Panc1 (cell line): ENCODE data around the gene FAR2. TPM values are rescaled to one million over a fixed set of nuclear protein-coding genes. Genes with fewer than 3 reads are reported as not detected.

Experiments used
- ATAC-seq: fragments of 200-7000 bp; cut with Tn5 transposase; 2 replicates; pipeline ENCODE4 v1.9.1; 2020; ENCODE audit warnings: mild to moderate bottlenecking, moderate library complexity
- BruUV-seq: library from RNA; stranded (reverse); fragments of 400-500 nt; replicated peaks from 2 replicates; lab custom pipeline; 2021; lab: Mats Ljungman, UMichigan
- CTCF ChIA-PET: fragments of 300-600 bp; sonication (Branson Sonifier 250); formaldehyde crosslinking; loops from one replicate; lab custom pipeline; 2022; ENCODE audit warnings: antibody characterized with exemption; lab: Charles Lee
- POLR2A ChIA-PET: fragments of 300-600 bp; sonication (Branson Sonifier 250); formaldehyde crosslinking; loops from one replicate; lab custom pipeline; 2022; ENCODE audit warnings: antibody characterized with exemption; lab: Charles Lee
- DNase-seq: peaks from one replicate; pipeline ENCODE4 v3.0.0-alpha.2; 2010; ENCODE audit warnings: low read depth, low spot score
- H3K27ac ChIP-seq: 2 replicates; pipeline ENCODE4 v1.5.1; 2011; ENCODE audit warnings: mild to moderate bottlenecking, low read length, inconsistent platforms
- H3K27me3 ChIP-seq: fragments of 200-500 bp; sonication (Bioruptor generic); 2 replicates; pipeline ENCODE4 v1.6.0; 2014; ENCODE audit warnings: low read length, inconsistent platforms; ENCODE audit not compliant: control insufficient read depth, insufficient read depth
- H3K36me3 ChIP-seq: fragments of 200-500 bp; sonication (Bioruptor generic); 2 replicates; pipeline ENCODE4 v1.5.1; 2014; ENCODE audit warnings: inconsistent platforms, mild to moderate bottlenecking, low read length, moderate library complexity; ENCODE audit not compliant: control insufficient read depth, insufficient read depth
- H3K4me1 ChIP-seq: 2 replicates; pipeline ENCODE4 v1.5.1; 2011; ENCODE audit warnings: inconsistent platforms, mild to moderate bottlenecking, low read length, moderate library complexity; ENCODE audit not compliant: control insufficient read depth, insufficient read depth
- H3K4me3 ChIP-seq, 2 experiments: 2 replicates each; pipeline ENCODE4 v1.5.1; 2011 to 2012; ENCODE audit warnings: low read depth in 2 of 2, low read length in 2 of 2, mild to moderate bottlenecking in 2 of 2, inconsistent platforms in 1 of 2, moderate library complexity in 1 of 2
- H3K9me3 ChIP-seq: fragments of 200-500 bp; sonication (Bioruptor generic); 2 replicates; pipeline ENCODE4 v1.5.1; 2014; ENCODE audit warnings: low read depth, mild to moderate bottlenecking, inconsistent platforms, low read length, moderate library complexity; ENCODE audit not compliant: control insufficient read depth, insufficient read depth
- CTCF ChIP-seq: fragments of 450-650 bp; IDR thresholded peaks from 2 replicates; pipeline ENCODE4 v1.5.1; 2017; ENCODE audit warnings: mild to moderate bottlenecking
- POLR2AphosphoS5 ChIP-seq: IDR thresholded peaks from 2 replicates; pipeline ENCODE4 v1.6.1; 2012; ENCODE audit warnings: mild to moderate bottlenecking, low read depth, low read length, moderate library complexity
- SIN3A ChIP-seq: IDR thresholded peaks from 2 replicates; pipeline ENCODE4 v1.6.1; 2012; ENCODE audit warnings: low read depth, mild to moderate bottlenecking, low read length, moderate library complexity, borderline replicate concordance; ENCODE audit not compliant: insufficient read depth
- TCF7L2 ChIP-seq: IDR thresholded peaks from 2 replicates; pipeline ENCODE4 v1.6.1; 2011; ENCODE audit warnings: mild to moderate bottlenecking, low read depth, low read length, inconsistent platforms
- in situ Hi-C: cut with HindIII; loops from 2 replicates; pipeline ENCODE4 v1.10.0; 2016; ENCODE audit warnings: low sequenced_read_pairs, low pct_unique_long_range_greater_than_20kb
- intact Hi-C: fragments of 100-400 bp; cut with micrococcal nuclease; formaldehyde crosslinking; loops from one replicate; pipeline ENCODE4 v1.10.0; 2022; ENCODE audit not compliant: unreplicated experiment
- total RNA-seq: library from RNA; stranded (reverse); gene quantifications from one replicate; pipeline ENCODE4 v1.2.1, GENCODE V29; 2021; ENCODE audit not compliant: unreplicated experiment
- TF ChIP-seq, protein P1 (sequence below), 2 experiments: IDR thresholded peaks; 2 replicates each; pipeline ENCODE4 v1.6.1; 2011 to 2012; ENCODE audit warnings: low read depth in 2 of 2, control low read depth in 1 of 2, low read length in 1 of 2, mild to moderate bottlenecking in 1 of 2, moderate library complexity in 1 of 2; ENCODE audit not compliant: insufficient read depth in 1 of 2

The FAR2 gene
- total RNA-seq, 1 experiment from 2014 or later = 6.2 TPM

GRCh38 chr12:29277231-29277630 is 128.2 kb downstream of the FAR2 start:
- ATAC-seq (no peak), DNase-seq (no peak)
- no peak overlapping the region for H3K27ac ChIP-seq
- no peaks in the 10 kb centered on the region for H3K27me3 ChIP-seq
- in situ Hi-C loops (no loop called here), intact Hi-C loops (no loop called here)
- POLR2A ChIA-PET = interaction anchor here (0.7 kb wide), 1 partner anchor 54 kb away, joined by 5 read pairs; no protein-coding TSS in a partner anchor
- no peaks in the 10 kb centered on the region for H3K4me1 ChIP-seq
- H3K36me3 ChIP-seq = no peaks in the 10 kb centered on the region
- no peak for TF ChIP-seq CTCF
- no peak for TF ChIP-seq POLR2AphosphoS5
- TF ChIP-seq TCF7L2 = no peak
- TF ChIP-seq SIN3A = no peak
- TF ChIP-seq, protein P1, sequence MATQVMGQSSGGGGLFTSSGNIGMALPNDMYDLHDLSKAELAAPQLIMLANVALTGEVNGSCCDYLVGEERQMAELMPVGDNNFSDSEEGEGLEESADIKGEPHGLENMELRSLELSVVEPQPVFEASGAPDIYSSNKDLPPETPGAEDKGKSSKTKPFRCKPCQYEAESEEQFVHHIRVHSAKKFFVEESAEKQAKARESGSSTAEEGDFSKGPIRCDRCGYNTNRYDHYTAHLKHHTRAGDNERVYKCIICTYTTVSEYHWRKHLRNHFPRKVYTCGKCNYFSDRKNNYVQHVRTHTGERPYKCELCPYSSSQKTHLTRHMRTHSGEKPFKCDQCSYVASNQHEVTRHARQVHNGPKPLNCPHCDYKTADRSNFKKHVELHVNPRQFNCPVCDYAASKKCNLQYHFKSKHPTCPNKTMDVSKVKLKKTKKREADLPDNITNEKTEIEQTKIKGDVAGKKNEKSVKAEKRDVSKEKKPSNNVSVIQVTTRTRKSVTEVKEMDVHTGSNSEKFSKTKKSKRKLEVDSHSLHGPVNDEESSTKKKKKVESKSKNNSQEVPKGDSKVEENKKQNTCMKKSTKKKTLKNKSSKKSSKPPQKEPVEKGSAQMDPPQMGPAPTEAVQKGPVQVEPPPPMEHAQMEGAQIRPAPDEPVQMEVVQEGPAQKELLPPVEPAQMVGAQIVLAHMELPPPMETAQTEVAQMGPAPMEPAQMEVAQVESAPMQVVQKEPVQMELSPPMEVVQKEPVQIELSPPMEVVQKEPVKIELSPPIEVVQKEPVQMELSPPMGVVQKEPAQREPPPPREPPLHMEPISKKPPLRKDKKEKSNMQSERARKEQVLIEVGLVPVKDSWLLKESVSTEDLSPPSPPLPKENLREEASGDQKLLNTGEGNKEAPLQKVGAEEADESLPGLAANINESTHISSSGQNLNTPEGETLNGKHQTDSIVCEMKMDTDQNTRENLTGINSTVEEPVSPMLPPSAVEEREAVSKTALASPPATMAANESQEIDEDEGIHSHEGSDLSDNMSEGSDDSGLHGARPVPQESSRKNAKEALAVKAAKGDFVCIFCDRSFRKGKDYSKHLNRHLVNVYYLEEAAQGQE (IDR thresholded peaks at IDR 0.05; ENCODE audit: insufficient read depth in 1 of 2, low read depth in 2 of 2, low read length in 1 of 2) = no peak
- no peaks in the 10 kb centered on the region for H3K9me3 ChIP-seq
- no peak overlapping the region for H3K4me3 ChIP-seq
- BruUV-seq = no TSS peak
- CTCF ChIA-PET = no interaction called here

- ATAC-seq (no peak), DNase-seq (no peak)
- H3K36me3 ChIP-seq = no peaks in the 10 kb centered on the region
- CTCF ChIA-PET = interaction anchor here (0.7 kb wide), 1 partner anchor 553 kb away, joined by 3 read pairs; no protein-coding TSS in a partner anchor
- H3K27me3 ChIP-seq = no peaks in the 10 kb centered on the region
- POLR2A ChIA-PET = no interaction called here
- BruUV-seq = no TSS peak
- TF ChIP-seq CTCF = no peak
- no peak for TF ChIP-seq SIN3A
- TF ChIP-seq TCF7L2 = no peak
- no peak for TF ChIP-seq POLR2AphosphoS5
- TF ChIP-seq, protein P1 (IDR thresholded peaks at IDR 0.05; ENCODE audit: insufficient read depth in 1 of 2, low read depth in 2 of 2, low read length in 1 of 2) = no peak
- no peak overlapping the region for H3K27ac ChIP-seq
- no peaks in the 10 kb centered on the region for H3K9me3 ChIP-seq
- intact Hi-C loops = no loop called here
- H3K4me1 ChIP-seq = no peaks in the 10 kb centered on the region
- H3K4me3 ChIP-seq = no peak overlapping the region
- in situ Hi-C loops = no loop called here
These were observed 129.8 kb downstream of the FAR2 start for GRCh38 chr12:29278673-29279420.
